CD14-positive monocyte (primary cell): ENCODE data around the gene KCTD16. TPM values are rescaled to one million over a fixed set of nuclear protein-coding genes. Genes with fewer than 3 reads are reported as not detected.

Source experiments
- DNase-seq, 3 donors: peaks; one replicate each; pipeline ENCODE4 v3.0.0-alpha.2; 2011 to 2022
- H2AFZ ChIP-seq: 2 replicates; pipeline ENCODE4 v1.6.0; 2012; ENCODE audit warnings: mild to moderate bottlenecking, low read depth, low read length, inconsistent platforms; ENCODE audit not compliant: insufficient read depth, poor library complexity, severe bottlenecking
- H3K27ac ChIP-seq, 2 donors: 1 replicate in 1 of 2; 2 replicates in 1 of 2; pipeline ENCODE4 v1.5.1; 2012 to 2013; ENCODE audit warnings: low read length in 2 of 2, control low read depth in 1 of 2, inconsistent platforms in 1 of 2, low read depth in 1 of 2, mild to moderate bottlenecking in 1 of 2
- H3K27me3 ChIP-seq, 2 donors: one replicate each; pipeline versions ENCODE4 v1.6.0 to v1.6.1; 2011 to 2013; ENCODE audit warnings: low read length in 2 of 2; ENCODE audit not compliant: control insufficient read depth in 2 of 2, insufficient read depth in 2 of 2
- H3K36me3 ChIP-seq, 2 donors: replicated peaks in 1 of 2; 1 replicate in 1 of 2; 2 replicates in 1 of 2; pipeline versions ENCODE4 v1.5.1 to v1.6.1; 2012 to 2013; ENCODE audit warnings: low read length in 2 of 2, control low read depth in 1 of 2, inconsistent platforms in 1 of 2, mild to moderate bottlenecking in 1 of 2; ENCODE audit not compliant: insufficient read depth in 2 of 2, control insufficient read depth in 1 of 2
- H3K4me1 ChIP-seq, 2 donors: 1 replicate in 1 of 2; 2 replicates in 1 of 2; pipeline versions ENCODE4 v1.5.1 to v1.6.1; 2012 to 2013; ENCODE audit warnings: low read length in 2 of 2, control low read depth in 1 of 2, inconsistent platforms in 1 of 2, mild to moderate bottlenecking in 1 of 2, moderate library complexity in 1 of 2; ENCODE audit not compliant: insufficient read depth in 2 of 2, control insufficient read depth in 1 of 2
- H3K4me2 ChIP-seq: replicated peaks from 2 replicates; pipeline ENCODE3; 2012; ENCODE audit warnings: low read length, moderate library complexity, mild to moderate bottlenecking; ENCODE audit not compliant: poor library complexity, severe bottlenecking; ENCODE audit errors: extremely low read depth
- H3K4me3 ChIP-seq, 3 experiments: fragments of 200-600 bp in 1 of 3; sonication (generic) in 1 of 3; replicated peaks in 1 of 3; 1 replicate in 2 of 3; 2 replicates in 1 of 3; pipeline ENCODE4 v1.5.1; 2011 to 2013; ENCODE audit warnings: low read length in 3 of 3, mild to moderate bottlenecking in 3 of 3, control low read depth in 2 of 3, low read depth in 2 of 3, inconsistent platforms in 1 of 3, moderate library complexity in 1 of 3
- H3K79me2 ChIP-seq: 2 replicates; pipeline ENCODE4 v1.6.0; 2012; ENCODE audit warnings: mild to moderate bottlenecking, control low read depth, inconsistent platforms, low read length, moderate library complexity; ENCODE audit not compliant: insufficient read depth
- H3K9ac ChIP-seq: 2 replicates; pipeline ENCODE4 v1.6.0; 2017; ENCODE audit warnings: low read length, mild to moderate bottlenecking; ENCODE audit not compliant: insufficient read depth, poor library complexity, severe bottlenecking
- H3K9me3 ChIP-seq, 2 donors: replicated peaks in 1 of 2; 1 replicate in 1 of 2; 2 replicates in 1 of 2; pipeline versions ENCODE4 v1.5.1 to v1.6.1; 2012 to 2013; ENCODE audit warnings: low read length in 2 of 2, control low read depth in 1 of 2; ENCODE audit not compliant: control insufficient read depth in 1 of 2, insufficient read depth in 1 of 2
- H4K20me1 ChIP-seq: 2 replicates; pipeline ENCODE4 v1.6.0; 2012; ENCODE audit warnings: mild to moderate bottlenecking, low read length, control low read depth, moderate library complexity; ENCODE audit not compliant: insufficient read depth
- H3K27ac Mint-ChIP-seq, 7 donors: one replicate each; pipeline ENCODE4 v1.8.0; 2020; ENCODE audit warnings: mild to moderate bottlenecking in 7 of 7, mixed read lengths in 7 of 7, moderate library complexity in 6 of 7, inconsistent platforms in 2 of 7
- H3K27me3 Mint-ChIP-seq, 3 donors: one replicate each; pipeline ENCODE4 v1.8.0; 2021 to 2022; ENCODE audit warnings: low read depth in 3 of 3, mild to moderate bottlenecking in 3 of 3, mixed read lengths in 3 of 3, moderate library complexity in 3 of 3, inconsistent platforms in 1 of 3
- H3K36me3 Mint-ChIP-seq, 2 donors: one replicate each; pipeline ENCODE4 v1.8.0; 2020; ENCODE audit warnings: mixed read lengths in 2 of 2, inconsistent platforms in 1 of 2, mild to moderate bottlenecking in 1 of 2
- H3K4me1 Mint-ChIP-seq: one replicate; pipeline ENCODE4 v1.8.0; 2020; ENCODE audit warnings: mild to moderate bottlenecking, mixed read lengths
- H3K4me3 Mint-ChIP-seq, 2 donors: one replicate each; pipeline ENCODE4 v1.8.0; 2020; ENCODE audit warnings: mild to moderate bottlenecking in 2 of 2, mixed read lengths in 2 of 2, moderate library complexity in 1 of 2
- H3K9me3 Mint-ChIP-seq, 7 donors: one replicate each; pipeline ENCODE4 v1.8.0; 2020 to 2022; ENCODE audit warnings: mixed read lengths in 7 of 7, mild to moderate bottlenecking in 6 of 7, moderate library complexity in 6 of 7, inconsistent platforms in 2 of 7
- CTCF ChIP-seq: fragments of 200-600 bp; IDR thresholded peaks from one replicate; pipeline ENCODE4 v1.8.0; 2022; ENCODE audit warnings: antibody characterized with exemption, mild to moderate bottlenecking
- intact Hi-C, 2 donors: fragments of 100-400 bp; cut with micrococcal nuclease; formaldehyde crosslinking; loops; one replicate each; pipeline versions ENCODE4 v1.15.0 to v1.15.1; 2023
- polyA plus RNA-seq, 3 donors: library from polyadenylated mRNA; depleted of rRNA in 1 of 3; unstranded in 2 of 3; stranded (reverse) in 1 of 3; fragments of 300-500 nt in 2 of 3; fragments of >200 nt in 1 of 3; fragmentation: Illumina TruSeq in 2 of 3; gene quantifications; 1 replicate in 2 of 3; 2 replicates in 1 of 3; pipeline ENCODE4 v1.2.3, GENCODE V29; 2012 to 2021

Gene KCTD16
- polyA plus RNA-seq, 3 donors: not detected

DNA sequence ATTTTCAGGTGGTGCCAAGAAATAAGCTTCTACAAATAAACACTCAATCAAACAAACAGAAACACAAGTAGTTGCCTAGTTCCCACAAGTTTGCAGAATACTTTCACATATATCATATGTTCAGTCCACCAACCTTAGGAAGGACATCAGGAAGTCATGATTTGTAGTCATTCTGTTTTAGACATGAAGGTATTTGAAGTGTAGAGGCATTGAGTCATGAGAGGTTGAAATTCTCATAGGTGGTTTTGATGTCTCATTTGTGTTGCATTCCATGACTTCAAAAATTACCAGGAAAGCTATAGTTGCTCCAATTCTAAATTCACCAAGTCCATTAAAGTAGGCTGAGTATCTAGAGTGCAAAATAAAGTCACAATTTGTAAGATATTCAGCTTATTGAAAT lies 159.0 kb downstream of the KCTD16 start:
- Histone ChIP-seq H3K27me3 (no peaks in the 10 kb centered on the region), H3K4me2 (no peak overlapping the region), H3K9ac (no peak overlapping the region), H3K79me2 (no peaks in the 10 kb centered on the region), H3K36me3 (no peaks in the 10 kb centered on the region), H3K27ac (no peak overlapping the region), H4K20me1 (no peaks in the 10 kb centered on the region), H2AFZ (no peak overlapping the region), H3K9me3 (no peaks in the 10 kb centered on the region), H3K4me3 (no peak overlapping the region), H3K4me1 (no peaks in the 10 kb centered on the region)
- no peak for DNase-seq
- Mint-ChIP-seq H3K36me3 (no peaks in the 10 kb centered on the region), H3K4me1 (no peaks in the 10 kb centered on the region), H3K9me3 (peaks cover 0 to 3% (median 0%) of the 10 kb centered on the region in 7 donors), H3K27ac (no peak overlapping the region), H3K4me3 (no peak overlapping the region), H3K27me3 (peaks cover 0 to 2% (median 1%) of the 10 kb centered on the region in 3 donors)
- no peak for TF ChIP-seq CTCF
- intact Hi-C loops: no loop called here

GRCh38 chr5:144331361-144331760 lies 160.7 kb downstream of the KCTD16 start:
- no peak overlapping the region for H3K27ac Mint-ChIP-seq
- H3K4me2 ChIP-seq: no peak overlapping the region
- no peaks in the 10 kb centered on the region for H4K20me1 ChIP-seq

More at GRCh38 chr5:144331361-144331760, 160.7 kb downstream of the KCTD16 start:
- no peaks in the 10 kb centered on the region for H3K9me3 ChIP-seq
- no peaks in the 10 kb centered on the region for H3K4me1 ChIP-seq
- H3K79me2 ChIP-seq: no peaks in the 10 kb centered on the region
- H3K9ac ChIP-seq: no peak overlapping the region
- H2AFZ ChIP-seq: no peak overlapping the region
- no peak for TF ChIP-seq CTCF
- H3K27me3 Mint-ChIP-seq: peaks cover 0 to 3% (median 0%) of the 10 kb centered on the region in 3 donors
- no peak overlapping the region for H3K27ac ChIP-seq
- no peak overlapping the region for H3K4me3 Mint-ChIP-seq
- DNase-seq: no peak
- no peaks in the 10 kb centered on the region for H3K9me3 Mint-ChIP-seq
- H3K36me3 ChIP-seq: no peaks in the 10 kb centered on the region
- no peak overlapping the region for H3K4me3 ChIP-seq
- H3K4me1 Mint-ChIP-seq: no peaks in the 10 kb centered on the region
- H3K27me3 ChIP-seq: no peaks in the 10 kb centered on the region
- no peaks in the 10 kb centered on the region for H3K36me3 Mint-ChIP-seq
- intact Hi-C loops: no loop called here
